HG03066 (cell line): ENCODE measurements around the gene TNFRSF14.
A peak's percentile ranks its signal among the peaks of the same experiment; 100 is the strongest.

ENCODE experiments used
- ATAC-seq: cut with Tn5 transposase; IDR thresholded peaks from one replicate; pipeline ENCODE4 v1.9.1; 2021; ENCODE audit warnings: low read depth; ENCODE audit not compliant: unreplicated experiment

TNFRSF14 gene

GRCh38 chr1:2556277-2556677 lies at the start of gene TNFRSF14:
Gene TNFRSF14, plus strand, starts transcription at chr1:2556371. Its CDS starts 294 bp downstream, at chr1:2556665.
- ATAC-seq = peak; percentile 44

- no peak for ATAC-seq
Observed at GRCh38 chr1:2506901-2507565, 49.1 kb upstream of the TNFRSF14 start.

- ATAC-seq = no peak
Observed at GRCh38 chr1:2507744-2508155, 48.4 kb upstream of the TNFRSF14 start.

- ATAC-seq = no peak
Observed at GRCh38 chr1:2508180-2508579, 48.0 kb upstream of the TNFRSF14 start.

- no peak for ATAC-seq
Observed at GRCh38 chr1:2508751-2509150, 47.4 kb upstream of the TNFRSF14 start.

GRCh38 chr1:2509589-2509988 lies 46.6 kb upstream of the TNFRSF14 start:
- ATAC-seq = no peak

GRCh38 chr1:2510366-2511155 lies 45.6 kb upstream of the TNFRSF14 start:
- no peak for ATAC-seq

- ATAC-seq = no peak
Observed at GRCh38 chr1:2512862-2513421, 43.2 kb upstream of the TNFRSF14 start.

- ATAC-seq = no peak
Observed at GRCh38 chr1:2513939-2514652, 42.1 kb upstream of the TNFRSF14 start.

- no peak for ATAC-seq
Observed at GRCh38 chr1:2514863-2515762, 41.1 kb upstream of the TNFRSF14 start.

GRCh38 chr1:2515763-2516080 lies 40.4 kb upstream of the TNFRSF14 start:
- ATAC-seq = no peak

GRCh38 chr1:2516124-2516523 lies 40.0 kb upstream of the TNFRSF14 start:
- ATAC-seq = no peak

GRCh38 chr1:2516946-2517345 lies 39.2 kb upstream of the TNFRSF14 start:
- ATAC-seq = no peak

GRCh38 chr1:2517966-2518365 lies 38.2 kb upstream of the TNFRSF14 start:
- no peak for ATAC-seq

- no peak for ATAC-seq
Observed at GRCh38 chr1:2518528-2518927, 37.6 kb upstream of the TNFRSF14 start.

GRCh38 chr1:2519029-2519685 lies 37.0 kb upstream of the TNFRSF14 start:
- no peak for ATAC-seq

- no peak for ATAC-seq
Observed at GRCh38 chr1:2519729-2520128, 36.4 kb upstream of the TNFRSF14 start.

GRCh38 chr1:2520206-2520605 lies 36.0 kb upstream of the TNFRSF14 start:
- ATAC-seq = no peak

GRCh38 chr1:2520806-2521205 lies 35.4 kb upstream of the TNFRSF14 start:
- ATAC-seq = no peak

- ATAC-seq = no peak
Observed at GRCh38 chr1:2522230-2522629, 33.9 kb upstream of the TNFRSF14 start.
